ENCODE results near the gene CHST12. TPM values are rescaled to one million over a fixed set of nuclear protein-coding genes. Genes with fewer than 3 reads are reported as not detected.

CHST12 gene
- total and polyA plus RNA-seq, 2 experiments from 2014 or later, result 7.2 to 21.5 TPM

DNA sequence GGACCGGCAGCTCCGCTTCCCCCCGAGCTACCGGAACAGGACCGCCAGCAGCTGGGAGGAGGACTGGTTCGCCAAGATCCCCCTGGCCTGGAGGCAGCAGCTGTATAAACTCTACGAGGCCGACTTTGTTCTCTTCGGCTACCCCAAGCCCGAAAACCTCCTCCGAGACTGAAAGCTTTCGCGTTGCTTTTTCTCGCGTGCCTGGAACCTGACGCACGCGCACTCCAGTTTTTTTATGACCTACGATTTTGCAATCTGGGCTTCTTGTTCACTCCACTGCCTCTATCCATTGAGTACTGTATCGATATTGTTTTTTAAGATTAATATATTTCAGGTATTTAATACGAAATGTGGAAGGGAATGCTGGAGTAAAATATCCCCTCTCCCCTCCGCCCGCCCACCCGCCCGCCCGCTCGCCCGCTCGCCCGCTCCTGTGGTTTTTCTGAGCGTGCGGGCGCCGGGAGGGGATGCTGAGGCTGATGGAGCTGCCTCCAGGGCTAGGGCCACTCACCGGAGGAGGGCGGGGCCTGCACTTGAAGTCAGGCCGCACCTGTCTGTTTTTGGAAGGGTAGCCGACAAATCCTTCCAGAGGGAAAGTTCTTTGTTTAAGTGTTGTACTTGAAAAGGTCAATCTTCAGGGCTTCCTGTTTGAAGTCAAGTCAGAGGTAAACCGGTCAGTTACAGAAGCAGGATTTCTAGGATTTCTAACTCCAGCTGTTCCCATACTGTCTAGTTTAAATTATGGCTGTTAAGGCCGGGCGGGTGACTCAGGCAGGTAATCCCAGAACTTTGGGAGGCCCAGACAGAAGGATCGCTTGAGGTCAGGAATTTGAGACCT is 30.5 kb downstream of the CHST12 start:
- Histone ChIP-seq H3K9me3 (ENCODE audit: low read depth) (no peaks in the 10 kb centered on the region), H3K9me2 (replicated peaks; ENCODE audit: insufficient read depth) (no peaks in the 10 kb centered on the region), H3K27ac (no peak overlapping the region), H3K79me2 (peaks cover 12% of the 10 kb centered on the region), H2AFZ (no peak overlapping the region), H3K4me1 (ENCODE audit: insufficient read depth) (no peaks in the 10 kb centered on the region), H3K27me3 (no peaks in the 10 kb centered on the region), H3K36me3 (replicated peaks; ENCODE audit: insufficient read depth, low read depth) (no peaks in the 10 kb centered on the region), H4K20me1 (ENCODE audit: insufficient read depth, poor library complexity, severe bottlenecking) (no peaks in the 10 kb centered on the region), H3K4me3 (no peak overlapping the region), H3K4me2 (no peak overlapping the region)
- WGBS (ENCODE audit: low lambda C conversion rate, missing lambda C conversion rate), result 97% methylated on average over 29 of the region's 42 CpGs
- TF ChIP-seq EZH2phosphoT487 (IDR thresholded peaks at IDR 0.05; ENCODE audit: low read depth, severe bottlenecking, unreplicated experiment) (no peak), EZH2 (IDR thresholded peaks at IDR 0.05; ENCODE audit: borderline replicate concordance) (no peak)
- TF ChIP-seq, protein P1, sequence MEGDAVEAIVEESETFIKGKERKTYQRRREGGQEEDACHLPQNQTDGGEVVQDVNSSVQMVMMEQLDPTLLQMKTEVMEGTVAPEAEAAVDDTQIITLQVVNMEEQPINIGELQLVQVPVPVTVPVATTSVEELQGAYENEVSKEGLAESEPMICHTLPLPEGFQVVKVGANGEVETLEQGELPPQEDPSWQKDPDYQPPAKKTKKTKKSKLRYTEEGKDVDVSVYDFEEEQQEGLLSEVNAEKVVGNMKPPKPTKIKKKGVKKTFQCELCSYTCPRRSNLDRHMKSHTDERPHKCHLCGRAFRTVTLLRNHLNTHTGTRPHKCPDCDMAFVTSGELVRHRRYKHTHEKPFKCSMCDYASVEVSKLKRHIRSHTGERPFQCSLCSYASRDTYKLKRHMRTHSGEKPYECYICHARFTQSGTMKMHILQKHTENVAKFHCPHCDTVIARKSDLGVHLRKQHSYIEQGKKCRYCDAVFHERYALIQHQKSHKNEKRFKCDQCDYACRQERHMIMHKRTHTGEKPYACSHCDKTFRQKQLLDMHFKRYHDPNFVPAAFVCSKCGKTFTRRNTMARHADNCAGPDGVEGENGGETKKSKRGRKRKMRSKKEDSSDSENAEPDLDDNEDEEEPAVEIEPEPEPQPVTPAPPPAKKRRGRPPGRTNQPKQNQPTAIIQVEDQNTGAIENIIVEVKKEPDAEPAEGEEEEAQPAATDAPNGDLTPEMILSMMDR (IDR thresholded peaks at IDR 0.05; ENCODE audit: poor library complexity), result no peak
- no peak for DNase-seq (ENCODE audit: low spot score)

DNA sequence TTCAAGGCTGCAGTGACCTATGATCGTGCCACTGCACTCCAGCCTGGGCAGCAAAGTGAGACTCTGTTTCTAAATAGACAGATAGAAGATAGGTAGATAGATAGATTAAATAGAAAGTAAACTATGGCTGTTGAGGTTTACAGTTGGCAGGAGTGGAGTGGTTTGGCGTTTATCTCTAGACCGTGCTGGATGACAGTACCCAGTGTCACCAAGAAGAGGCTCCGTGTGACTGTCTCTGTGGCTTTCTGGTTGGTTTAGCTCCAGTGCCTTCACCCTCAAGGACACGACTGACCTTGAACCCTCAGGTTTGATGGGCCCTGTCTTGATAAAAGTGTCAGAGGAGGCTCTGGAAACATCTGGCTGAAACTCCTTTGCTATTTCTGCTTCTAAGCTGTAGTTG is 31.7 kb downstream of the CHST12 start:
- Histone ChIP-seq H4K20me1 (ENCODE audit: insufficient read depth, poor library complexity, severe bottlenecking) (no peaks in the 10 kb centered on the region), H3K27me3 (no peaks in the 10 kb centered on the region), H3K4me3 (no peak overlapping the region), H3K27ac (no peak overlapping the region), H3K9me3 (ENCODE audit: low read depth) (no peaks in the 10 kb centered on the region), H3K9me2 (replicated peaks; ENCODE audit: insufficient read depth) (no peaks in the 10 kb centered on the region), H3K36me3 (replicated peaks; ENCODE audit: insufficient read depth, low read depth) (no peaks in the 10 kb centered on the region), H3K79me2 (peaks cover 9% of the 10 kb centered on the region), H3K4me2 (no peak overlapping the region), H3K4me1 (ENCODE audit: insufficient read depth) (peaks cover 5% of the 10 kb centered on the region), H2AFZ (no peak overlapping the region)
- WGBS (ENCODE audit: low lambda C conversion rate, missing lambda C conversion rate), result 87% methylated on average over 5 of the region's 5 CpGs
- TF ChIP-seq, protein P1 (IDR thresholded peaks at IDR 0.05; ENCODE audit: poor library complexity), result no peak
- TF ChIP-seq EZH2 (IDR thresholded peaks at IDR 0.05; ENCODE audit: borderline replicate concordance) (no peak), EZH2phosphoT487 (IDR thresholded peaks at IDR 0.05; ENCODE audit: low read depth, severe bottlenecking, unreplicated experiment) (no peak)
- no peak for DNase-seq (ENCODE audit: low spot score)

DNA sequence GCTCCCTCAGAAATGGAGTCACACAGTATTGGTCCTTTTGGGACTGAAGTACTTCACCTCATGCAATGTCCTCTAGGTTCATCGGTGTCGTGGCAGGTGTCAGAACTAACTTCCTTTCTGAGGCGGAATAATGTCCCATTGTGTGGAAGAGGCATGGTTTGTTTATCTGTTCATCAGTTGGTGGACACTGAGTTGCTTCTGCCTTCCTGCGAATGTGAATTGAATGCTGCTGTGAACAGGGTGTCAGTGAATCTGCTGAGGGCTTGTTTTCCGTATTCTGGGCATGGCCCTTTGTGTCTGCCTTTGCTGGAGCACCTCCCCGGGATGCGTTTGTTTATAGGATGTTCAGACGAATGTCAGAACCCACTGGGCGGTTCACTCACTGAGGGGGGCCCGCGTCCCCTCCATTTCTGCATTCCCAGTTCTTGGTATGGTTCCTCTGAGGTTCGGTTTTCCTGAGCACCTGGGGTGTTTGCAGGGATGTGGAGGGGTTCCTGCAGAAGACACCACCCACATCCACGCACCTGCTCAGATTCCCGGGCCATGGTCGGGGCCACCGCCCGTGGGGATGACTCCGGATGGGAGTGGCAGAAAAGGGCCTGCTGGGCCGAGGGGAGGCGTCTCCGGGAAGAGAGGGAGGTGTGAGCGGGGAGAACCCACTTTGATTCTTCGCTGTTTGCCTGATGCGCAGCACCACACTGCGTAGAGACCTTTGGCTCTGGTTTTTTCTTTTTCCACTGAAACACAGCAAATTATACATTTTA is 33.1 kb downstream of the CHST12 start:
- peaks cover 15% of the 10 kb centered on the region for H3K4me1 ChIP-seq (ENCODE audit: insufficient read depth)
- WGBS (ENCODE audit: low lambda C conversion rate, missing lambda C conversion rate), result 91% methylated on average over 25 of the region's 25 CpGs
- no peak overlapping the region for H3K4me2 ChIP-seq
- H3K9me3 ChIP-seq (ENCODE audit: low read depth), result no peaks in the 10 kb centered on the region
- TF ChIP-seq EZH2 (IDR thresholded peaks at IDR 0.05; ENCODE audit: borderline replicate concordance) (no peak), EZH2phosphoT487 (IDR thresholded peaks at IDR 0.05; ENCODE audit: low read depth, severe bottlenecking, unreplicated experiment) (no peak)
- TF ChIP-seq, protein P1 (IDR thresholded peaks at IDR 0.05; ENCODE audit: poor library complexity), result no peak
- no peaks in the 10 kb centered on the region for H3K27me3 ChIP-seq
- H4K20me1 ChIP-seq (ENCODE audit: insufficient read depth, poor library complexity, severe bottlenecking), result no peaks in the 10 kb centered on the region
- H3K9me2 ChIP-seq (replicated peaks; ENCODE audit: insufficient read depth), result no peaks in the 10 kb centered on the region
- H2AFZ ChIP-seq, result no peak overlapping the region
- DNase-seq (ENCODE audit: low spot score), result no peak
- H3K27ac ChIP-seq, result no peak overlapping the region
- H3K79me2 ChIP-seq, result peaks cover under 1% of the 10 kb centered on the region
- H3K36me3 ChIP-seq (replicated peaks; ENCODE audit: insufficient read depth, low read depth), result no peaks in the 10 kb centered on the region
- no peak overlapping the region for H3K4me3 ChIP-seq

All from hepatocyte (in vitro differentiated cells).